GM21526 (cell line): ENCODE results near the gene EVI5L.
"Not testable (repeated sequence)": the region's sequence is repeated elsewhere in the genome, so short reads cannot be mapped to it uniquely, and the experiment has no call there.

Experiments
- ATAC-seq: cut with Tn5 transposase; IDR thresholded peaks from one replicate; pipeline ENCODE4 v1.9.1; 2021; ENCODE audit warnings: moderate library complexity; ENCODE audit not compliant: unreplicated experiment, low FRiP score

The EVI5L gene

DNA sequence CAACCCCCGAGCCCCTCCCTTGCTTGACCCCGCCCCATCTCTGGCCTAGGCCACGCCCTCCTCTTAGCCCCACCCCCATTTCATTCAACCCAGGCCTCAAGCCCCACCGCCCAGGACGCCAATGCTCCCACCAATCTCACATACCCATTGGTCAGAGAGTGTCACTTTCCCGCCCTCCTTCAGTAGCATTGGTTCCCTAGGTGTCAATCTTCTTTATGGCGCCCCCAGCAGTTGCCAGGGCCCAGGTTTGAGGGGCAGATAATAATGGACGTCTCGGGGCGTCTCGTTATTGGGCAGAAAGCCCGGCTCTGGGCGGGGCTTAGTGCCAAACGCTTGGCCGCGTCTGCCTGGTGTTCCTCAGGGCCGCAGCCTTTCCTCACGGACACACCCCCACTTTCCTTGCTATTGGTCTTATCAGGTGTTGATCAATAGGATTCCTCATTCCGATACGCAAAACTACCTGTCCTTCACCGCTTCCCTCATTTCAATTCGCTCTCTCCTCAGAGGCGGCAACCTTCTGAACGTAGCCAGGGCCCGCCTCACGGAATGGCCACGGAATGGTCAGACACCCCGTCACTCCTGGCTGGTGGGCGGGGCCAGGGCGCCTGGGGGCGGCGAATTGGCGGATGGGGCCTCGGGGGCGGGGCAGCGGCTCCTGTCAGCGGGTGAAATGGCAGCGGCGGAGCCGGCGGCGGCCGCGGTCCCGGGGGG is at the start of gene EVI5L:
EVI5L (plus strand) TSS at position 658 of the 711 bp plus-strand sequence. CDS start 16,325 bp downstream, outside the sequence.
- peak; percentile 77 for ATAC-seq

DNA sequence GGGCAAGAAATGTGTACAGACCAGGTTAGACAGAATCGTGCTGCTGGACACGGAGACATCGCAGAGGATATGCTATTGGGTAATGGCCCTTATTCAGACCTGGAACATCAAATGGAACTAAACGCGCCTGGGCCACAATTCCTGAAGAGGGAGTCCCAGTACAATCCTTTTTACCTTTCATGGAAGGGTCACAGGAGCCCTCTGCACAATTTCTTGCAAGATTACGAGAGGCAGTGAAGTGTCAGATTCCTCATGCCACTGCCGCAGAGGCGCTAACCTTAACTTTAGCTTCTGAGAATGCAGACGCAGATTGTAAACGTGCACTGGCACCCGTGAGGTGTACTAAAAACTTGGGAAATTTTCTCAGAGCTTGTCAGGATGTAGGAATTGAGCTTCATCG is 48.9 kb upstream of the EVI5L start:
- no peak for ATAC-seq

DNA sequence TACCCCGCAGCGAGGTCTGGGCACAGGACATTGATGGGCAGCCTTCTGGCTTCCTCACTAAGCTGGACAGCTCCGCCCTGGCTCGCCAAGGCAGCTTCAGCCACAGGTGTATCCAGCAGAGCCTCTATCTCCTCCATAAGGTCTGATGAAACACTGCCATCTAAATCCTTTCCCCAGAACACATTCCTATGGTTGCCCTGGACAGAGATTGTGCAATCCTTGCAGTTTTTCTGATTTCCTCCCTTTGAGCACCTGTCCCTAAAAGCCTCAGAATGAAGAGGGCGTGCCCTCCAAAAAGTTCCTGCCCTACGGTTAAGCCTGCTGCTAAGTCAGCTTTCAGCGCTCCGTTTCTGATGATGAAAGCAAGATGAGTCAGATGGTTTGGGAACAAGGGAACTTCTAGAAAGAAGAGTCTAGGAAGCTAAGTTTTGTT is 46.0 kb upstream of the EVI5L start:
- no peak for ATAC-seq

DNA sequence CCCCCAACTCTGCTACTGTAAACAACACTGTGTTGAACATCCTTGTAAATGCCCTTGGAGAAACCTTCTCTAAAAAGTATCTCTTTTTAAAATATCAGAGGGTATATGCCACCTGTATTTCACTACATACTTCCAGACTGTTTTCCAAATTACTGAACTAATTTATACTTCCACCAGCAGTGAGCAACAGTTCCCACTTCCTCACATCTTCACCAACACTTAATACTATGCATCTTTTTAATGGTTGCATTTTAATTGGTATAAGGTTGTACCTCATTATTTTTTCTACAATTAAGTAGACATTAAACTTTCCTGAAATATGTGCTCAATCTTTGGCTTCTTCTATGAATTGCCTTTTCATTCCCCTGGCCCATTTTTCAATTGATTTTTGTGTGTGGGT is 45.2 kb upstream of the EVI5L start:
- no peak for ATAC-seq

DNA sequence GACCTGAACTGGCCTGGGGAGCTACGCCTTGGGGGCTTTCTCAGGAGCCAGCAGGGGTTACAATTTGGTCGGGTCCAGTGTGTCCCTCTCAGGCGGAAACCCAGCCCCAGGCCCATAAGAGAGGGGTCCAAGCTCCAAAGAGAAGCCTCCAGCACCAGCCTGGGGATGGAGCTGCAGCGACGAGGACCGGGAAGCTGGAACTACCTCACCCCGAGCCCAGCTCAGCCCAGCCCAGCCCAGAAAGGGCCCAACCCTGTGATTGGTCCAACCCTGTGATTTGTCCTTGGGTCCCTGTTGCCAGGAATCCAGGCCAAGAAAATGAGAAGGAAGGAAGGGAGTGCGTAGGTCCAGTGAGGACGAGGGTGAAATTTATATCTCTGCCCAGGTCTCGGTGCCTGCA is 42.9 kb upstream of the EVI5L start:
- ATAC-seq, result no peak

DNA sequence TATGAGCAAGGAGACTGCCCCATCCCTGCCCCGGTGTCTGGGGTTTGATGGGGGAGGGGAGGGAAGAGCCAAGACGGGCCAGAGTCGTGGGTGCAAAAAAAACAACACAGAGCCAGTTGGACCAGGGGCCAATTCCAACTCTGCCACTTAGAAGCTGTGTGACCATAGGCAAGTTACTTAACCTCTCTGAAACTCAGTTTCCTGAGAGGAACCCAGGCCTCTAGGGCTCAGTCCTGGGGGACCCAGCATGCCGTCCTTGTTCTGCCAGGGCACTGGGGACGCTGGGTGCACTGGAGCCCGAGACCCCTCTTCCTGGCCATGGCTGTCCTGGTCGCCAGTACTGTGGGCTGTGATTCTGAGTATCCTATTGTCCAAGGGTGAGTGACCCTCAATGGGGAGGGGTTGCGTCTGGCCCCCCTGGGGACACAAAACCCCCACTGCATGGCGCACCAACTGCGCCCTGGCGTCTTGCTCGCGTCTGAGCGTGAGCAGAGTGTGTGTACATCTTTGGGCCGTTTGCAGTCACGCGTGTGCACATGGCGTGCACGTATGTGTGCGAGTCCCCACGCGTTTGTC is 42.3 kb upstream of the EVI5L start:
- ATAC-seq, result no peak

DNA sequence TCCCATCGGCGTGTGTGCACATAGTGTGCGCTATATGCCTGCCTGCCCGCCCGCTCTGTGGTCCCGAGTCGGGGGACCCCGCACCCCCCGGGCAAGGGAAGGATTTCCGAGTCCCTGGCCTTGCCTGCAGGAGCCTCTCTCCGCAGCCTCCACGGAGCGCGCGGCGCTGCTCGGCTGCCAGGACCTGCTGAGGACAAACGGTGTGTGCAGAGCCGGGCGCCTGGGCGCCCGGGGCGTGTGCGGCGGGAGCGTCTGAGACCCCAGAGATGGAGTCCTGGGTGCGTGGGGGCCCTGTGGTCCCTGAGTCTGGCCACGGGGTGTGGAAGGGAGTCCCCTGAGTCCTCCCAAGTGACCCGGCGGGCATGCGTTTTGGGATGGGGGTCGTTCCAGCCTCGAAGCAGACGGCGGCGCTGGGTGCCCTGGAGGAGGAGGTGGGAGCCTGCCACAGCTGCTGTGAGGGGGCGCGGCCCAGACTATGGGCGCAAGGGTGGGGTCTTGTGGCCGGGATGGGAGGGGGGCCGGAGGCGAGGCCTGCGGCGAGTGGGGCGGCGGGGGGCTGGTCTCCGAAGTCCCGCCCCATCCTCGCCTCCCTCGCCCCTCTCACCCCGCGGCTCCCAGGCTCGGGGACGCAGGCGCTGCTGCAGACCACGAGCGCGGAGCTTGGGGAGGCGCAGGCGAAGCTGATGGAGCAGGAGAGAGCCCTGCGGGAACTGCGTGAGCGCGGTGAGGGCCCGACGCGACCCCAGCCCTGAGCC is 41.7 kb upstream of the EVI5L start:
- ATAC-seq, result no peak

DNA sequence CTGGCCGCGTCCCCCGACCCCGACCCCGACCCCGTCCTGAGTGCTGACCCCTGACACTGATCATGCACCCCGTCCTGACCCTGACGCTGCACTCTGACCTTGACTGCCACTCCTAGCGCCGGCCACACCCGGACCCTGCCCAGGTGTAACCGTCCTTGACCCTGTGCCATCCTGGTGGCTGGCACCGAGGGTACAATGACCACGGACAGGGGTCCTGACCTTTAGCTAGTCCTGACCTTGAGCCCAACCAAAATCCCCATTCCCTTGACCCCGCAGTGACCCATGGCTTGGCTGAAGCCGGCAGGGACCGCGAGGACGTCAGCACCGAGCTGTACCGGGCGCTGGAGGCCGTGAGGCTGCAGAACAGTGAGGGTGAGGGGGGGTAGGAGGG is 41.1 kb upstream of the EVI5L start:
- ATAC-seq, result no peak

DNA sequence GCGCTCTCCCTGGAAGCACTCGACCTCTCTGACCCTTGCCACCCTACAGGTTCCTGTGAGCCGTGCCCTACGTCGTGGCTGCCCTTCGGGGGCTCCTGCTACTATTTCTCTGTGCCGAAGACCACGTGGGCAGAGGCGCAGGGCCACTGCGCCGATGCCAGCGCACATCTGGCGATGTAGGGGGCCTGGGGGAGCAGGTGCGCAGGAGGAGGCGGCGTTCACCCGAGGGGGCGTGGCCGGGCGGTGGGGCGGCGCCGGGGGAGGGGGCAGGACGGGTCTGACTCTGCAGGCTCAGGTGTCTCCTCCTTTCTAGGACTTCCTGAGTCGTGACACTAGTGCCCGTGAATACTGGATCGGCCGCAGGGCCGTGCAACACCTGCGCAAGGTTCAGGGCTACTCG is 40.6 kb upstream of the EVI5L start:
- ATAC-seq, result no peak

DNA sequence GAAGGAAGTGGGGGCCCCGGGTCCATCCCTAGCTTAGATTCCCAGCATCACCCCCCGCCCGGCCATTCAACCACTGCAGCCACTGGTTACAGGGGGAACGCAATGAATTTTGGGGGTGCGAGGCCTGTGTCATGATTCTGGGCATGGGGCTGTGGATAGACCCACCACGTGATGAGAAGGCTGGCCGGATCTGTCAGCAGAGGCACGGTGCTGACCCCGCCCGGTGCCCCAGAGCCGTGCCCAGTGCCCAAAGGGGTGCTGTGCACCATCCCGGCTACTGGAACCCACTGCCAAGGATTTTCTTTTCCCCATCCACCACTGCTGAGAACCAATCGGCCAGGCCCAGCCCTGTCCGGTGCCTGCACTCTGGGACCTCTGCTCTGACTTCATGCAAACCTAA is 39.6 kb upstream of the EVI5L start:
- ATAC-seq, result no peak

DNA sequence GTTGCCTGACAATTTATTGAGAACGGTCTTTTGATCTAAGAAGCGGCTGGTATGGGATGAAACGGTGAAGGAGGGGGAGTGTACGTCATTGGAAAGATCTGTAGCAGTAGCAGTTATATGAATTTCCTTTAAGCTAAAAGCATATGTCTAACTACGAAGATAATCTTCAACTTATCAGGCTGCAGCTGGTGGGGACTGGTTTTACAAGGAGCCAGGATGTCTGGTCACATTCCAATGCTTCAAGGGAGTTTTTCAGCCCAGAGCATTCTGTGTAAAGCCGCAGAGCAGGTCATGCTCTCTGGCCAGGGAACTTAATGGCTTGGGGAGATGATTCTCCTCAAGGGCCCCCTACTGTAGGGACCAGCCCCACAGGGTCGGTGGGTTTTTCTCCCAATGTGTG is 37.7 kb upstream of the EVI5L start:
- ATAC-seq, result no peak

DNA sequence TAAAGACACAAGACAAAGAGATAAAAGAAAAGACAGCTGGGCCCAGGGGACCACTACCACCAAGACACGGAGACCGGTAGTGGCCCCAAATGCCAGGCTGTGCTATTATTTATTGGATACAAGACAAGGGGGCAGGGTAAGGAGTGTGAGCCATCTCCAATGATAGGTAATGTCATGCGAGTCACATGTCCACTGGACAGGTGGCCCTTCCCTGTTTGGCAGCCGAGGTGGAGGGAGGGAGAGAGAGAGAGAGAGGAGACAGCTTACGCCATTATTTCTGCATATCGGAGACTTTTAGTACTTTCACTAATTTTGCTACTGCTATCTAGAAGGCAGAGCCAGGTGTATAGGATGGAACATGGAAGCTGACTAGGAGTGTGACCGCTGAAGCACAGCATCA is 37.3 kb upstream of the EVI5L start:
- ATAC-seq, result not testable (repeated sequence)

DNA sequence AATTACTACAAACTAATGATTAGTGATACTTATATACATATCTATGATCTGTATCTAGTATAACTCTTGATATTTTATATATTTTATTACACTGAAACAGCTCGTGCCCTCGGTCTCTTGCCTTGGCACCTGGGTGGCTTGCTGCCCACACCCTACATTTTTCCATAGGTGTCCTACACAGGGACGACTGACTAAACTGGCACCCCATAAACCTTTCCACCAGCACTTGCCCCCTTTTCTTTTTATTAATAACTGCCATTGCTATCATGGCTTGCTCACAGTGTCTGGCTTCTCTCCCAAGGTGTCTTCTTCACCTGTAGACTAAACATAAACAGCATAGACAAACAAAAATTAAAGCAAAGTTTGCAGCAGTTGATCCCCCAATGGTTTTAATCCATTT is 36.5 kb upstream of the EVI5L start:
- ATAC-seq, result no peak

DNA sequence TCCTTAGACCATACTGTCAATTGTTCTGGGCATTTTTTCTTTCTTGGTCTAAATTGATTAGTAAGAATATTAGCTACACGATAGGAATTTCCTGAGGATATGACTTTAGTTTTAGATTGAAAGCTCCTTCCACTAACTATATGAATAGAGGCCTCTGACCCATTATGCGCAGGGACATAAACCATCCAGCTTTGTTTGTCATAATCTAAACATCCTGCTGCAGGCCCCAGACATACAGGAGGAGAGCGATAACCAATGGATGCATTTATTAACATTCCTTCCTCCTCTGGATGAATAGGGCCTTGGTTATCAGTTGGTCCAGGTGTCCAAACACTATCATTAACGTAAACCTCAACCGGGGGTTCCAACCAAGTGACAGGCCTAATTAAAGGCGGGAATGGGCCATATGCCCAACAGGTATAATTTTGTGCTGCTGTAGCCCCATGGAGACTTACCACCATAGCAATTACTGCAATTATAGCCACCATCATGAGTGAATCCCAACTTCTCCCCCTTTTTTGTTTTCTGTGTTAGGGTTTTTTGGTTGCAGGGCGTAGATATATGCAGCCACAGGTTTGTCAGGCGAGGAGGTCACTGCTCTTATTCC is 34.4 kb upstream of the EVI5L start:
- no peak for ATAC-seq

DNA sequence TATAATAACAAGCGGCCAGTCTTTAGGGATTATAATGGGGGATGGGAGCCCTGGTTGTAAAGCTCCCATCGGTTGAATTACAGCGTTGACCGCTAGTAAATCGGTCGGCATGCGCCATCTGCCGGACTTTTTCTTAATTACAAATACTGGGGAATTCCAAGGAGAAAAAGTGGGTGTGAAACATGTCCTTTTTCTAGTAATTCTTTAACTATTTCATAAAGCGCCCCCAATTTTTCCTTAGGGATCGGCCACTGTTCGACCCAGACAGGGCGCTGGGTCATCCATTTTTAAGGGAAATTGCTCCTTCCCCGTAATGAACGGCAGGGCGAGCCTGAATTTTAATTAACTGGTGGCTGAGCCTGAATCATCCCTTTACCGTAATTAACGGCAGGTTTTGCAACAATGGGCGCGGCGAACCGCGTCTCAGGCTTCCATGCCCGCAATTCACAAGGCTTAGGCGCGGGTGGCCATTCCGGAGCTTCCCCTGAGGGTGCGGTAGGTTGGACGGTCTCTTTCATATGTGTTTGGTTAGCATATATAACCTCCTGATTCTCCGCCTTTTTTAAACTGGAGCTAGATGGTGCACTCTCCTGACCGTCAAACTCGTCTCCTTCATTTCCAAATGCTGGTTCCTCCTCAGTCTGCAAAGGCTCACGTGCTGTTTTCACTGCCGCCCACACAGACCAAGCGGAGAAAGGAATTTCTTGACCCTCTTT is 30.2 kb upstream of the EVI5L start:
- no peak for ATAC-seq

DNA sequence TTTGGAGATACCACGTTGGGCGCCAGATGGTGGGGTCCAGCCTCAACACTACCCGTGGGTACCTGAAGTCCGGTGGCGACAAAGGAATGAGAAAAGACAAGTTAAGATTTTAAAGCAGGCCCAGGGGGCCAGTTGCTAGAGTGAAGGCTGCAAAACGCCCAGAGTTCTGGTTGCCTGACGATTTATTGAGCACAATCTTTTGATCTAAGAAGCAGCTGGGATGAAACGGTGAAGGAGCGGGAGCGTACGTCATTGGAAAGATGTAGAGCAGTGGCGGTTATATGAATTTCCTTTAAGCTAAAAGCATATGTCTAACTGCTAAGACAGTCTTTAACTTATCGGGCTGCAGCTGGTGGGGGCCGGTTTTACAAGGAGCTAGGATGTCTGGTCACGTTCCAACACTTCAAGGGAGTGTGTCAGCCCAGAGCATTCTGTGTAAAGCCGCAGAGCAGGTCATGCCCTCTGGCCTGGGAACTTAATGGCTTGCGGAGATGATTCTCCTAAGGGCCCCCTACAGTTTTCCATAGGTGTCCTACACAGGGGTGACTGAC is 28.9 kb upstream of the EVI5L start:
- ATAC-seq, result no peak

DNA sequence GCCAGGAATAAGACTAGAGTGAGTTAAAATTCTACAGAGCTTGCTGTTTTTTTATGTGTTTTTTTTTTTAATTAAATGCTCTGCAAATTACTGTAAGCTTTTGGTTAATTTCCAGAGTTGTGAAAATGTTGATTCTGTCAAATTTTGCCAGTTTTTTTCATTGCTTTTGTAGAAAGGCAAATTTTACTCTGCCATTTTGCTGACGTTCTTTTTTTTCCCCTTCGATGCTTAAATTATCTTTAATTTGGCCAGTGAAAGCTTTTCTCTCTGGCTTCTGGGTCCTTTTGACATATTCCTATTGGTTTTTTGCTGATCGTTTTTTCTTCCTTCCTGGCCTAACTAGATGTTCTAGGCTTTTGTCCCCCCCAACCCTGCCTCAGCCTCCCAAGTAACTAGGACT is 23.8 kb upstream of the EVI5L start:
- ATAC-seq, result no peak

DNA sequence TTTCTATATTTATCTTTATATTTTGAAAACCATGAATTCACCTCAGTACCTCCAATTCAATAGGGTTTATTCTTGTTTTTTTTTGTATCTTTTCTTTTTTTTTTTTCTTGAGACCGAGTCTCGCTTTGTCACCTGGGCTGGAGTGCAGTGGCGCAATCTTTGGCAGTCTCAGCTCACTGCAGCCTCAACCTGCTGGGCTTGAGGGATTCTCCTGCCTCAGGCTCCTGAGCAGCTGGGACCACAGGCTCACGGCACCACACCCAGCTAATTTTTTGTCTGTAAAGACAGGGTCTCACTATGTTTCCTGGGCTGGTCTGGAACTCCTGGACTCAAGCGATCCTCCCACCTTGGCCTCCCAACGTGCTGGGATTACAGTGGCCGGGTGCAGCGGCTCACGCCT is 23.1 kb upstream of the EVI5L start:
- ATAC-seq, result no peak

DNA sequence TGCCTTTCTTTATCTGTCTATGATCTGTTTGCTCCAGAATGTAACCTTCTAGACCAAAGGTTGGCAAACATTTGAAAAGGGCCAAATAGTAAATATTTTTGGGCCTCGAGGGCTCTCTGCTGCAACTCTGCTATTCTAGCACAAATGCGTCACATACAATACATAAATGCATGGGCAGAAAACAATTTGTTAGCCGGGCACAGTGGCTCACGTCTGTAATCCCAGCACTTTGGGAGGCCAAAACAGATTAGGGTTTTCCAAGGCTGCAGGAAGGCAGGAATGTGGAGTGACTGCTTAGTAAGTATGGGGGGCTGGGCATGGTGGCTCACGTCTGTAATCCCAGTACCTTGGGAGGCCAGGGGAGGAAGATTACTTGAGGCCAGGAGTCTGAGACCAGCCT is 21.9 kb upstream of the EVI5L start:
- ATAC-seq, result no peak

DNA sequence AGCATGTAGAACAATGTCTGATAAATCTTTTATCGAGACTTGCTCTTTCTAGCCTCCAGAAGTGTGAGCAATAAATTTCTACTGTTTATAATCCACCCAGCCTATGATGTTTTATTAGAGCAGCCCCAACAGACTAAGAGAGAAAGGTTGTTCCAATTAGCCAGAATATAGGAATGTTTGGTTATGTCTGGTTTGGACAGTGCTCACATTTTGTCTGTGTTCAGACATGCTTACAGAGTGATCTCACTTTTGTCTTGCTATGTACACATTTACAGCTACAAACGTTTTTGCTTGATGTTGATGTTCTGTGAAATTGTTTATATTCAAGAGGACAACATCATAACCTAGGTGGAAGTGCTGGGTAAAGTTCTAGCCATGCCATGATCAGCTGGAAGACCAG is 18.0 kb upstream of the EVI5L start:
- ATAC-seq, result no peak

DNA sequence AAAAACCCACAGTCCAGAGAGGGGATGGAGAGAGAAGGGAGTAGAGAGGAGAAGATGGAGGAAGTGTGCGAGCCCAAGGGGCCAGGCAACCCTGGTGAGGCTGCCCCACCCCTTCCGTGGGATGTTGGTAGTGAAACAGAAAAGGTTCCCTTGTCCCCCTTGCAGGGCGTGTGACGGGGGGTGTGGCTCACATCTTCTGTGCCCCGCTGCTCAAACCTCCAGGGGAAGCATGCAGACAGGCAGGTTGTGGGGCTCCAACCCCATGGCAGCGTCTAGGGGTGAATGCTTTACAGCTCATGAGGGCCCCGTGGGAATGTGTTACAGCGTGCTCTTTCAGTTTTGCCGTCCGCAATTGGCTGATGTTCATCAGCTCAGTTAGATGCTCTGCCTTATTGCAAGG is 14.7 kb upstream of the EVI5L start:
- ATAC-seq, result no peak
